D721Med (cell line): ENCODE results near the gene CHKA.

ENCODE experiments used
- DNase-seq: peaks from one replicate; pipeline ENCODE4 v3.0.0; 2011; ENCODE audit warnings: low spot score; ENCODE audit not compliant: insufficient read length
- FAIRE-seq: peaks from 2 replicates; lab custom pipeline; 2011; peaks lifted over from hg19 to GRCh38; lab: Jason Lieb, UNC
- TF ChIP-seq, protein P1 (sequence below): IDR thresholded peaks from 2 replicates; pipeline ENCODE4 v1.5.1; 2012; ENCODE audit warnings: mild to moderate bottlenecking, control low read depth; ENCODE audit not compliant: insufficient read depth; ENCODE audit errors: missing control alignments

CHKA gene

DNA sequence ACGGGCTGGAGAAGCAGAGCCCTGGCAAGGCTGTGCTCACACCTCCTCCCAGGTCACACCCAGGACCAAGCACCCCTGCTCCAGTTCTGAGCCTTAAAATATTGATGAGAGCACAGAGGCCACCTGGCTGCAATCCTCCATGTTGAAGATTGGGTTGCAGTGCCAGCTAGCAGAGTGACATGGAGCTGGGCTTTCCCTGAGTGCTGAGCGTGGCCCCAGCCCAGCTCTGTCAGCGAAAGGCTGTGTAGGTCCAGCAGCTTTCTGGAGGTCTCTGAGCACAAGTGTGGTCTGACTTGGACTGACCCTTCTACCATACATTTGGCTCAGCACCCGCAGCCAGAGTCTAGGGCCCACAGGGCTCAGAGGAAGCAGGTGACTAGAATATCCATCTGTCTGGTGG lies 4.0 kb upstream of the CHKA start:
- DNase-seq, result no peak

DNA sequence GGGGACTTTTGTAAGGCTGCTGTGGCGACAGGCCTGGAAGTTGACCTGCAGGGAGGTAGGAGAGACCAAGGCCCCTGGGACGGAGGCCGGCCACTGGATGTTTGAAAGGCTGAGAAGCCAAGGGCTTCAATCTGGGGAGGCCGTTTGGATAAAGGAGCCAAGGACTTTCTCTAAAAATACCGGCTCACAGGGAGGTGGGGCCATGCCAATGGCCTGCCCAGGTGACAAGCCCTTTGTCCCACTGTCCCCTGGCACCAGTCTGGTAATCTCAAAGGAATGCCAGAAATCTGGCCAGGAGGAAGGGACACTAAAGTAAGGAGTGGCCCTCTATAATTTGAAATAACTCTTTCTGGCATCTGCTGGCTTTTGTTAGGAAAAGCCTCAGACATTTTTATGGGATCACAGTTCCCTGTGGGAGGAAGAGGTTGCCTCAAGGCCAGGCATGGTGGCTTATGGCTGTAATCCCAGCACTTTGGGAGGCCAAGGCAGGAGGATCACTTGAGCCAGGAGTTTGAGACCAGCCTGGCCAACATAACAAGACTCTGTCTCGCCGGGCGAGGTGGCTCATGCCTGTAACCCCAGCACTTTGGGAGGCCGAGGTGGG lies 1.9 kb upstream of the CHKA start:
- FAIRE-seq (no peak), DNase-seq (no peak)
- TF ChIP-seq, protein P1, sequence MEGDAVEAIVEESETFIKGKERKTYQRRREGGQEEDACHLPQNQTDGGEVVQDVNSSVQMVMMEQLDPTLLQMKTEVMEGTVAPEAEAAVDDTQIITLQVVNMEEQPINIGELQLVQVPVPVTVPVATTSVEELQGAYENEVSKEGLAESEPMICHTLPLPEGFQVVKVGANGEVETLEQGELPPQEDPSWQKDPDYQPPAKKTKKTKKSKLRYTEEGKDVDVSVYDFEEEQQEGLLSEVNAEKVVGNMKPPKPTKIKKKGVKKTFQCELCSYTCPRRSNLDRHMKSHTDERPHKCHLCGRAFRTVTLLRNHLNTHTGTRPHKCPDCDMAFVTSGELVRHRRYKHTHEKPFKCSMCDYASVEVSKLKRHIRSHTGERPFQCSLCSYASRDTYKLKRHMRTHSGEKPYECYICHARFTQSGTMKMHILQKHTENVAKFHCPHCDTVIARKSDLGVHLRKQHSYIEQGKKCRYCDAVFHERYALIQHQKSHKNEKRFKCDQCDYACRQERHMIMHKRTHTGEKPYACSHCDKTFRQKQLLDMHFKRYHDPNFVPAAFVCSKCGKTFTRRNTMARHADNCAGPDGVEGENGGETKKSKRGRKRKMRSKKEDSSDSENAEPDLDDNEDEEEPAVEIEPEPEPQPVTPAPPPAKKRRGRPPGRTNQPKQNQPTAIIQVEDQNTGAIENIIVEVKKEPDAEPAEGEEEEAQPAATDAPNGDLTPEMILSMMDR, result no peak

More for the DNA sequence above, 4.0 kb upstream of the CHKA start:
- no peak for FAIRE-seq
- TF ChIP-seq, protein P1, result no peak

DNA sequence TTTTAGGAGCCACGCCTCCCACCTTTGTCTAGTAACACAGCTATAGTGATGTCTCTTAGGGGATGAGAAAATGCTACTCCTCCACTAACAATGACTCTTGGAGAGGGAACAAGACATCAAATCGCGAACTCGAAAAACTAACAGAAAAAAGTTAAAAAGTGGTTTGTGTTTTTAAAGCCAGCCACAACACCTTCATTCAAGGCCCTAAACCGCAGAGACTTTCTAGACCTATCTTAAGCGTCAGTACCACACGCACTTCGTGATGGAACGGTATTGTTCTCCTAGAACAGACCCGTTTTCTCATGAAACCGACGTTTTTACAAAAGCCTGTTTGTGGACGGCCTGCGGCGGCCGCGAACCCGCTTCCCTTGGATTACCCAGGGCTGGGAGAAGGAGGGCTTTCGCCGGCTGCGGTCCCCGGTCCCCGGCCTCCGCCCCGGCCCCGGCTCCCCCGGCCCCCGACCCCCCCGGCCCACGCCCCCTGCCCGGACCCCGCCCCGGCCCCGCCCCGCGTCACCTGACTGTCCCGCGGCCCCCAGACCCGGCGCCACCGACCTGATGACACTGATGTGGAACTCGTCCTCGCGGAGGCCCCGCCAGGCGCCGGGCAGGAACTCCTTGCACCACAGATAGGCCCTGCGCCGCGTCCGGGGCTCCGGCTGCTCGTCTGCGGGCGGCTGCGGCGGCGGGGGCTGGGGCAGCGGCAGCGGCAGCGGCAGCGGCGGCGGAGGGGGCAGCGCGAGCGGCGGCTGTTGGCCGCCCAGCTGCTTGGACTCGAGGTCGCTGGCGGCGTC lies 718 bp downstream of the CHKA start:
- TF ChIP-seq, protein P1, result no peak
- FAIRE-seq (no peak), DNase-seq (no peak)

DNA sequence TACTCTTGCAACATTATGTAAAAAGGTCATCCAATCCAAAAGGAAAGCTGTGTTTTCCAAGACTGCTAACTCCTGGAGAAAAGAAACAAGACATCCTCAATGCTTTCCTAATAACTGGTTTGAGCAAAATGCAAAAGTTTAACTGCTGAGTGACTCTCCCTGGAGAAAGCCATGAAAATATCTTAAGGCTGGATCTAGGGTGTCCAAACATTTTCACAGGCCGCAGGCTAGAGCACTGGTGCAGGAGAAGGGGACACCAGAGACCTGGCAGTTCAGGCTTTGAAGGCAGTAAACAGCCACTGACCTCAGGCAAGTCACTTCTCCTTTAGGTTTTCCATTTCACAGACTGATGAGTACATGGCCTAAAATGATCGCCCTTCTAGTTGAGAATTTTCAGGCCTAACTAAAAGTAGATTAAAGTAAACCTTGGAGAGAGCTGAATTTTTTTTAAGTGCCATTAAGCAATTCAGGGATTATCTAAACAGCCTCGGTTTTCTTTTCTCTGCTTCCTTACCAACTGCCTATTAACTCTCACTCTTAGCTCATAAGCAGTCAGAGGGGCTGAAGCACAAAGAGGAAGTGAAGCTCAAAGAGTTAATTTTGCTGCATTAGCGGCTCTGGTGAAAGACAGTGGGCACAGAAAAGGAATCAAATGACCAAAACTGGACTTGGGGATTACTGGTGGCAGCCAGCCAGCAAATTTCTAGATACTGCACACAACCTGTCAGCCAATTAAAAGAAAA lies 2.3 kb downstream of the CHKA start:
- TF ChIP-seq, protein P1, result no peak
- FAIRE-seq, result no peak
- DNase-seq, result no peak

DNA sequence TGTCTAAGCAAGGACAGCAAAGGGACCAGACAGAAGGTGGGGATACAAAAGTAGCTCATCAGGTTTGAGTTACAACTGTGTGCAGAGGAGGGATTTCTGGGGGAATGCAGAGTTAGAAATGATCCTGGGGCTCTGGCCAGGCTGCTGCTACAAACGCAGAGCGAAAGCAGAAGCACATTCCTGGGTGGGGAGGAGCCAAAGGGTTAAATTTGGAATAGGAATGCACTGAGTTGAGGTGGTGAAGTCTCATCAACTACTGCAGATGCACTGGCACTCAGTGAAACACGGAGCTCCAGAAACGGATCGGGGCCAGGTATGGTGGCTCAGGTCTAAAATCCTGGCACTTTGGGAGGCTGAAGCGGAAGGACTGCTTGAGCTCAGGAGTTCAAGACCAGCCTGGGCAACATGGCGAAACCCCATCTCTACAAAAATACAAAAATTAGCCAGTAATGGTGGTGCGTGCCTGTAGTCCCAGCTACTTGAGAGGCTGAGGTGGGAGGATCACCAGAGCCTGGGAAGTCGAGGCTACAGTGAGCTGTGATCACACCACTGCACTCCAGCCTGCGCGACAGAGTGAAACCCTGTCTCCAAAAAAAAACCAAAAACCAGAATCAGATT lies 3.2 kb downstream of the CHKA start:
- no peak for DNase-seq
- no peak for FAIRE-seq
- TF ChIP-seq, protein P1, result no peak

DNA sequence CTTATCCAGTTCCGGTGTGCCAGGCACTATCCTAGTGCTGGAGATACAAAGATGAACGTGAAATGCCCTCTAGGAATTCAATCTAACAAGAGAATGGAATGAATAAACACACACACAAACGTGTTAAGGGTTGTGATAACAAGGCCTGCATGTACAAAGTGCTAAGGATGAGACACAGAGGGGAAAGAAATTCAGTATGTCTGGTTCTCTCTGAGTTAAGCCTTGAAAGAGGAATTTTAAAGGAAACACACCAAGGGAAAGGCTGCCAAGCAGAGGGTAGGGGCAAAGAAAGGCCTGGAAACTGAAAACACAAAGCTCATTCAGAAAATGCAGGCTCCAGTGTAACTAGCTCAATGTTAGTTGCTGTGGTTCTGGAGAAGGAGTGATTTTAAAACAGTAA lies 4.2 kb downstream of the CHKA start:
- FAIRE-seq, result no peak
- DNase-seq, result no peak
- TF ChIP-seq, protein P1, result no peak
